AG04450 (cell line): ENCODE results near the gene SP2. TPM values are rescaled to one million over a fixed set of nuclear protein-coding genes. Genes with fewer than 3 reads are reported as not detected.
"Not testable (repeated sequence)": the region's sequence is repeated elsewhere in the genome, so short reads cannot be mapped to it uniquely, and the experiment has no call there.

Experiments
- CTCF ChIA-PET: fragments of 300-600, 350-600 bp; formaldehyde crosslinking; extraction: SDS; loops from one replicate; lab custom pipeline; 2022; ENCODE audit warnings: antibody characterized with exemption, inconsistent platforms; lab: Charles Lee
- POLR2A ChIA-PET: fragments of 350-600 bp; formaldehyde crosslinking; extraction: SDS; loops from one replicate; lab custom pipeline; 2021; ENCODE audit warnings: antibody characterized with exemption, inconsistent platforms; lab: Yijun Ruan, JAX
- DNase-seq: peaks from one replicate; pipeline ENCODE4 v3.0.0-alpha.2; 2011; ENCODE audit warnings: low read depth, low spot score
- H3K27ac ChIP-seq: one replicate; pipeline ENCODE4 v1.5.1; 2012; ENCODE audit warnings: low read depth, low read length, control low read depth
- H3K27me3 ChIP-seq: one replicate; pipeline ENCODE4 v1.6.0; 2012; ENCODE audit warnings: low read length; ENCODE audit not compliant: control insufficient read depth, insufficient read depth
- H3K4me3 ChIP-seq: 2 replicates; pipeline ENCODE4 v1.5.1; 2011; ENCODE audit warnings: mild to moderate bottlenecking, low read depth, low read length, control low read depth
- H3K9me3 ChIP-seq: 2 replicates; pipeline ENCODE4 v1.5.1; 2012; ENCODE audit warnings: low read length; ENCODE audit not compliant: control insufficient read depth, insufficient read depth
- CTCF ChIP-seq: IDR thresholded peaks from 2 replicates; pipeline ENCODE4 v1.5.1; 2011; ENCODE audit warnings: low read depth, low read length, control low read depth, inconsistent platforms
- polyA plus RNA-seq: library from polyadenylated mRNA; depleted of rRNA; stranded (reverse); fragments of >200 nt; gene quantifications from 2 replicates; pipeline ENCODE4 v1.2.3, GENCODE V29; 2011

Gene SP2
- polyA plus RNA-seq, 1 experiment = 2.7 TPM

- H3K9me3 ChIP-seq = no peaks in the 10 kb centered on the region
- CTCF ChIA-PET = no interaction called here
- POLR2A ChIA-PET = no interaction called here
- H3K27me3 ChIP-seq = no peaks in the 10 kb centered on the region
- TF ChIP-seq CTCF = no peak
- no peak overlapping the region for H3K4me3 ChIP-seq
- H3K27ac ChIP-seq = no peak overlapping the region
- no peak for DNase-seq
Observed at GRCh38 chr17:47916489-47917208, 20.6 kb downstream of the SP2 start.

- Histone ChIP-seq H3K27me3 (no peaks in the 10 kb centered on the region), H3K4me3 (no peak overlapping the region), H3K9me3 (no peaks in the 10 kb centered on the region), H3K27ac (no peak overlapping the region)
- ChIA-PET POLR2A (no interaction called here), CTCF (no interaction called here)
- no peak for DNase-seq
- TF ChIP-seq CTCF = no peak
Observed at GRCh38 chr17:47917581-47917980, 21.5 kb downstream of the SP2 start.

GRCh38 chr17:47918006-47918405 lies 22.0 kb downstream of the SP2 start:
- no peaks in the 10 kb centered on the region for H3K9me3 ChIP-seq
- no peak overlapping the region for H3K27ac ChIP-seq
- POLR2A ChIA-PET = no interaction called here
- CTCF ChIA-PET = interaction anchor here (1.3 kb wide), 1 partner anchor 29 kb away, joined by 12 read pairs; no protein-coding TSS in a partner anchor
- no peak overlapping the region for H3K4me3 ChIP-seq
- no peak for DNase-seq
- no peak for TF ChIP-seq CTCF
- H3K27me3 ChIP-seq = no peaks in the 10 kb centered on the region

- TF ChIP-seq CTCF = no peak
- Histone ChIP-seq H3K27me3 (no peaks in the 10 kb centered on the region), H3K4me3 (no peak overlapping the region), H3K9me3 (no peaks in the 10 kb centered on the region), H3K27ac (no peak overlapping the region)
- ChIA-PET CTCF (interaction anchor here (1.3 kb wide), 1 partner anchor 28 kb away, joined by 12 read pairs; no protein-coding TSS in a partner anchor), POLR2A (no interaction called here)
- DNase-seq = no peak
Observed at GRCh38 chr17:47918991-47919390, 23.0 kb downstream of the SP2 start.

- POLR2A ChIA-PET, CTCF ChIA-PET, H3K27me3 ChIP-seq, H3K4me3 ChIP-seq, DNase-seq, H3K9me3 ChIP-seq, H3K27ac ChIP-seq: not testable (repeated sequence)
Observed at GRCh38 chr17:47919889-47920288, 23.9 kb downstream of the SP2 start.
